ENCODE results near the gene DCC.

DNA sequence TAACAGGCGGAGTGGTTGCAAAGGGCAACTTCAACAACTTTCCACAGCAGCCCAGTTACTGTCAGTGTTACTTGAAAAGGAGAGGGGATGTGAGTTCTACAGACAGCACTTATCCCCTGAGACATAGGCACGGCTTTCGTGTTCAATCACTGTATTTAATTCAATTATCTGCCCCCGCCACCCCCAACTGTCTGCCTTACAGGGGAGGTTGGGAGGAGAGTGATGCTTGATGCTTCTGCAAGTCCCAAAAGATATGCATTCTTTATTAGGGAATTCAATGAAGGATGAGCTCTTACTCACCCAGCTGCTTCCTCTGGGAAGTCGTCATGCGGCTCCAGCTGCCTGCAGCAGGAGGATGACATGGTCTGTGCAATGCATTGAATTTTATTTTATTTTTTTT is 639.9 kb downstream of the DCC start:
- no peak for TF ChIP-seq POLR2A (IDR thresholded peaks at IDR 0.05; ENCODE audit: low read length)
- TF ChIP-seq GATA1 (IDR thresholded peaks at IDR 0.05; ENCODE audit: low read depth, low read length), result no peak
